NCI-H748 (cell line): Measurements from ENCODE around the gene STX1A.
"Not testable (repeated sequence)": the region's sequence is repeated elsewhere in the genome, so short reads cannot be mapped to it uniquely, and the experiment has no call there.

Source experiments
- DNase-seq: peaks from one replicate; lab custom pipeline; 2025; ENCODE audit not compliant: unreplicated experiment; lab: John Stamatoyannopoulos, UW

Gene STX1A

GRCh38 chr7:73736885-73737284 is 17.4 kb upstream of the STX1A start:
- no peak for DNase-seq

DNA sequence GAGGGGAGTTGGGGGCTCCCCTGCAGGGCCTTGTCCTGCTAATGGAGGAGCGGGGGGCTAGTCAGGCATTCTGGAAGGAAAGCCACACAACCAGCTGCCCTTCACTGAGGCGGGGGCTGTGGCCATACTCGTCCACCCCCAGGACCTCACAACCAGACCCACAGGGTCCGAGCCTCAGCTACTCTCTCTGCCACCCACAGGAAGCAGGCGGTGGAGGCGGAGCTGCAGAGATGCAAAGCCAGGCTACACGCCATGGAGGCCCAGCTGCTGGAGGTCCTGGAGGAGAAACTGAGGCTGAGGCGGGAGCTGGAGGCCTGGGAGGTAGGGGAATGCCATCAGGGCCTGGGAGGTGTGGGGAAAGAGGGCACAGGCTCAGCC is 16.0 kb upstream of the STX1A start:
- DNase-seq, result no peak

- DNase-seq, result peak; percentile 79
Measured at GRCh38 chr7:73734619-73735527, 15.4 kb upstream of the STX1A start.

GRCh38 chr7:73732397-73732796 is 12.9 kb upstream of the STX1A start:
- no peak for DNase-seq

DNA sequence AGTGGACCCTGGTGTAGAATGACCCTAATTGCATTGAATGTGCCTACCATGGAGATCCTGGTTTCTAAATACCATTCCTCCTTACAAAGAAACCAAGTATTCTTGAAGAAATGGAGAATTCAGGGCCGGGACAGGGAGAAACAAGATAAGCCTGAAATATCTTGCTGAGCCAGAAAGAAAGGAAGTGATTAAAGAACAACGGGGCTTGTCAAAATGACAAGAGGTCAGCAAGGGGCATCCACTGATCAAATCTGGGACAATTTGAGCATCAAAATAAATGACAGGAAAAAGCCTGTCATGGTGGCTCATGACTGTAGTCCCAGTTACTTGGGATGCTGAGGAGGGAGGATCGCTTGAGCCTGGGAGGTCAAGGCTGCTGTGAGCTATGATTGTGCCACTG is 11.0 kb upstream of the STX1A start:
- DNase-seq, result no peak

GRCh38 chr7:73728551-73728950 is 9.1 kb upstream of the STX1A start:
- no peak for DNase-seq

DNA sequence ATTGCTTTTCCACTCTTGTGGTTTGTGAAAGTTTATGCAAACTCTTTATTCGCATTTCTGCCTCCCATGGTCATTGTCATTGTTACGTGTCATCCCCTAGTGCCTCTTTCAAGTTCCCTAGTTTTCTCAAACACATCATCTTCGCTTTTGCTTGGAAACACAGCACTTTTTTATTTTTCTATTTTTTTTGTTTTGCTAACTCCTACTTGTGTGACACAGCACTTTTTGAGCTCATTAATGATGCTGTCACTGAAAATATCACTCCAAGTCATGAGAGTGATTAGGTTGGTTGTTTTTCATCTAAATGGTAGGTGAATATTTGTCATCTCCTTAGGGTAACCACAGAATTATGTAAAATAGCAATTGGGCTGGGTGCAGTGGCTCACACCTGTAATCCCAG is 8.5 kb upstream of the STX1A start:
- no peak for DNase-seq

DNA sequence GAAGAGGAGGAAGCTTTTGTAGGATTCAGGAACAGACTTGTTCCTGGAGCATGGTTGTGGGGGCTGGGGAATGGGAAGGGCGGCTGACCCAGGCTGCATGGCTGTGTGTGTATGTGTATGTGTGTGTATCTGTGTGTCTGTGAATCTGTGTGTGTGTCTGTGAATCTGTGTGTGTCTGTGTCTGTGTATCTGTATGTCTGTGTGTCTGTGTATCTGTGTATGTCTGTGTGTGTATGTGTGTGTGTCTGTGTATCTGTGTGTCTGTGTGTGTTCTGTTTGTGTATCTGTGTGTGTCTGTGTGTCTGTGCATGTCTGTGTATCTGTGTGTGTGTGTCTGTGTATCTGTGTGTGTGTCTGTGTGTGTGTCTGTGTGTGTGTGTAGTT is 6.6 kb upstream of the STX1A start:
- no peak for DNase-seq

DNA sequence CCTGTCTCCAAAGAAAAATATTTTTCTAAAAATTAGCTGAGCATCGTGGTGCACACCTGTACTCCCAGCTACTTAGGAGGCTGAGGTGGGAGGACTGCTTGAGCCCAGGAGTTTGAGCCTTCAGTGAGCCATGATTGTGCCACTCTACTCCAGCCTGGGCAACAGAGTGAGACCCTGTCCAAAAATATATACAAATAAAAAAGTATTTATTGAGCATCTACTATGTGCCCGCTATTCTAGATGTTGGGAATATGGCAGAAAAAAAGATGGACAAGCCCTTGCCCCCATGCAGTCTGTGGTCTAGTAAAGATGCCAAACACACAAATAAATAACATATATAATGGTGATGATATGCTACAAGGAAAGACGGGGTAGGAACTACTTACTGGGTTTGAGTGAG is 4.3 kb upstream of the STX1A start:
- DNase-seq, result no peak

DNA sequence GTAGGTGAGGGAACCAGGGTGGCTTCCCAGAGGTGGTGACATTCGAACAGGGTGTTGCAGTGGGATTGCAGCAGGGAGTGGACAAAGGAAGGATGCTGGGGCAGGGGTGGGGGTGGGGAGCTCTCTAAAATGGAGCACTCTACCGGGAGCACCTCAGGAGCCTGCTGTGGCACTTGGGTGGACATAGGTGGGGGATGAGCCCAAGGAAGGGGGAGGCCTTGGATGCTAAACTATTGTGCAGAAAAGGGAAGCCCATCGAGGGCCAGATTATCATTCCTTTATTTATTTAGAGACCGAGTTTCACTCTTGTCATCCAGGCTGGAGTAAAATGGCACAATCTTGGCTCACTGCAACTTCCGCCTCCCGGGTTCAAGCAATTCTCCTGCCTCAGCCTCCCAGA is 3.3 kb upstream of the STX1A start:
- DNase-seq, result no peak

DNA sequence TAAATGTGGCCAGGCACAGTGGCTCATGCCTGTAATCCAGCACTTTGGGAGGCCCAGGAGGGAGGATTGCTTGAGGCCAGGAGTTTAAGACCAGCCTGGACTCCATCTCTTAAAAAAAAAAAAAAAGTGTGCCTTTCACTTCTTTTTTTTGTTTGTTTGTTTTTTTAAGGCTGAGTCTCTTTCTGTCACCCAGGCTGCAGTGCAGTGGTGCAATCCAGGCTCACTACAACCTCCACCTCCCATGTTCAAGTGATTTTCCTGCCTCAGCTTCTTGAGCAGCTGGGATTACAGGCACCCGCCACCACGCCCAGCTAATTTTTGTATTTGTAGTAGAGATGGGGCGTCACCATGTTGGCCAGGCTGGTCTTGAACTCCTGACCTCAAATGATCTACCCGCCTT is 2.7 kb upstream of the STX1A start:
- not testable (repeated sequence) for DNase-seq

- no peak for DNase-seq
Measured at GRCh38 chr7:73721377-73721817, 1.9 kb upstream of the STX1A start.

- not testable (repeated sequence) for DNase-seq
Measured at GRCh38 chr7:73720443-73720842, 974 bp upstream of the STX1A start.

- DNase-seq, result no peak
Measured at GRCh38 chr7:73719806-73720169, 319 bp upstream of the STX1A start.

DNA sequence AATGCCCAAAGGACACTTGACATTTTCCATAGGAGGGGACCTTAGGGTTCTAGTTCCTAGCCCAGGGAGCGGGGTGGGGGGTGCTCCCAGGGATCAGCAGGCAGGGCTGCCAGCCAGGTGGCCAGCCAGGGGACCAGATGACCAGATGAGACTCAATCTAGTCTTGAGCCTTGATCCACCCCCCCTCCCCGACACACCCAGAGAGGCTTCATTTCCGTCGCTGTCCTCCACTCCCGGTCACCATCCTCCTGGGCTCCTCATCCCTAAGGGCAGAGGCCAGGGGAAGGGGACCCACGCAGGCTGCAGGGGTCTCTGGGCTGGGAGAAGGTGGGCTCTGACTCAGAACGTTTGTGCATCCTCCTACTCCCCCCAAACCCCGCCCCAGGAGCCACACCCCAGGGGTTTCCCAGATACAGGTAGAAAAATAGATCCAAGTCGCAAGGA is 1.0 kb downstream of the STX1A start:
- no peak for DNase-seq

GRCh38 chr7:73717991-73718405 is 1.5 kb downstream of the STX1A start:
- no peak for DNase-seq

DNA sequence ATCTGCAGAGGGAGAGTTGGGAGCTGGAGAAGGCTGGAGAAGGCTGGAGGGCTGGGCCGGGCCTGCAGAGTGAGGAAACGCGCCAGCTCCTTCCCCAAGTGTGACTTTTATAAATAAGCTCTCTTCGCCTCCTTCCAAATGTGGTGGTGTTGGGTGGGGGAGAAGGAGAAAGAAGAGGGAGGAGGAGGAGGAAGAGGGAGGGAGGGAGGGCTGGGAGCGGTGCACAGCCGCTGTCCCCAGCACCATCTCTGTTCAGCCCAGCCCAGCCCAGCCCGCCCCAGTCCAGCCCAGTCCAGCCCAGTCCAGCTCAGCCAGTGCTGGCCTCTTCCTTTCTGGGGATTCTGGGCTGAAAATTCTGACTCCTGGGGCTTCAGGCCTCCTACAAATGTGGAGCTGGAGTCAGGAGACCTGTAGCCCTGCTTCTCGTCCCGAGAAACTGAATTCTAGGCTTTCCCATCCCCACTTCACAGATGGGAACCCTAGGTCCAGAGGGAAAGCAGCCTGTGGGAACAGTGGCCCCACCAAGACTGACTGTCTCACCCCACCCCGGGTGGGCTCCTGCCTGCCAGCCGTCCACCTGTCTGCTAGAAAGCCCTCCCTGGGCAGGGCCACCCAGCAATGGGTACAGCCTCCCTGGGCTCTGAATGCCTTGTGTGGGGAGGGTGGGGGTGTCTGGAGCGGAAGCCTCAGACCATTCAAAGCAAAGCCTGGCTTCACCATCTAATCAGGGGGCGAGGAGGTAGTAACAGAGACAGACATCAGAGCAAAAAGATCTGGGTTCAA is 2.3 kb downstream of the STX1A start:
- no peak for DNase-seq

DNA sequence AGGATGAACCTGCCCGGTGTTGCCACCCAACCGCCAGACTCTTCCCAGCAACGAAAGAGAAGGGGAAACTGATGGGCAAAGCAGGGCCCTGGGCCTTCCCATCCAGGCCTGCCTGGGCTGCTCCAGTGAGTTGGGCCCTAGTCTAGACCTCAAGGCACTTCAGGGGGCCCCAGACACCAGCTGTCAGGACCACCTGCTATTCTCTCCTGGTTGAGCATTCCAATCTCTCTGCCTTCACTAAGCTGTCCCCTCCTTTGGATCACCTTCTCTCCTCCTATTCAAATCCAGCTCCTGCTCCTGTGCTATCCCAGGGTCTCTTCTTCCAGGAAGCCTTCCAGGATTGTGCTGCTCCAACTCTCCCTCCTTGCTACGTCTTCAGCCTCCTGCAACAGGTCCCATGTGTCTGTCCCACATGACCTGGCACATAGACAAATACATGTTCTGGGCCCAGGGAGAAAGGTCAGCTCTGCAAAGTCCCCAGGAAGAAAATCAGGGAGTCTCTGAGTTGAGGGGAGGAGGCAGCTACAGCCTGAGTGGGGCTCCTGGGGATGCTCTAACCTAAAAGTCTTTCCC is 3.1 kb downstream of the STX1A start:
- no peak for DNase-seq

- peak; percentile 22 for DNase-seq
Measured at GRCh38 chr7:73715648-73716317, 3.7 kb downstream of the STX1A start.

- not testable (repeated sequence) for DNase-seq
Measured at GRCh38 chr7:73713319-73713718, 6.2 kb downstream of the STX1A start.

DNA sequence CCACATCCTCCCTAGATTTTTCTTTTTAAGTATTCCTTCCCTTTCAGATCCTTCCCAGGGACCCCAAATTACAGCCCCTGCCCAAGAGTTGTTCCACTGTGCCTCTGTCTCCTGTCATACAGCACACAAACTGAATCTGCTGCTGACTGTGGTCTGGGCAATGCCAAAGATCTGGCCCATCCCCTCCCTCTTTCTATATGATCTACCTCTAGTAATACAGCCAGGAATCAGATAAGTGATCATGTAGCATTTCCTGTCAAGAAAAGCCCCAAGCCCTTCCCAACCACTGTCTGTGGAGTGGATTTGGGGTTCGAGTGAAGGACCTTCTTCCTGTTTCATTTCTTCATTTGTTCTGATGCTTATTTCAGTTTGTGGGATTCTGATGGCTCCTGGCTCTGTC is 6.7 kb downstream of the STX1A start:
- DNase-seq, result no peak
